NCI-H187 (cell line): ENCODE data around the gene RASA3.
"Not testable (repeated sequence)": the region's sequence is repeated elsewhere in the genome, so short reads cannot be mapped to it uniquely, and the experiment has no call there.

Source experiments
- DNase-seq, 2 experiments: peaks; one replicate each; lab custom pipeline; 2025; lab: John Stamatoyannopoulos, UW

Gene RASA3

DNA sequence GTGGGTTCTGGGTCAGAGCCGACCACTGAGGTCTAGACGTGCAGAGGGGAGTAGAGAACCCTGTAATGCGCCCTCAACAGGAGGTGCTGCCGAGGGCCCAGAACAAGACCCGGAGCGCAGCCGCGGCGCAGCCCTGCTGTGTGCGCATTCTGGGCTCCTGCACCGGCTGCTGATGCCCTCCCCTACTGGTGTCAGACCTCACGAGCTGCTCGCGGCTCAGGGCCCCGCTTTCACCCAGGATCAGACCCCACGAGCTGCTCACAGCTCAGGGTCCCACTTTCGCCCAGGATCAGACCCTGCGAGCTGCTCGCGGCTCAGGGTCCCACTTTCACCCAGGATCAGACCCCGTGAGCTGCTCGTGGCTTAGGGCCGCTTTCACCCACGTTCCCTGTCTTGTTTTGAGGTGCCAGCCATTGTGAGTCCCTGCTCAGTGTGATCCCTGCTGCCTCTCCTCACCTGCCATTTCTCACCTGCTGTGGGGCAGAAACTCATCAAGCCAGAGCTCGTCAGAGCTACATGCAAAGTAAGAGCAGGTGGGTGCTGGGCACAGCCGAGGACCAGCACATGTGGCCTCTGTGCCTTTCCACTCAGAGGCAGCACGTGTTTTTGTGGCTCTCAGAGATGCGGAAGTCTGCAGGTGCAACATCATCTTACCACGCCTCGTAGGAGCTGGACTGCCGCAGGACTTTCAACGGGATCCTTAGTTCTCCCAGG, 111.5 kb downstream of the RASA3 start:
- peak in 1 of 2 experiments; percentile 41 for DNase-seq

DNA sequence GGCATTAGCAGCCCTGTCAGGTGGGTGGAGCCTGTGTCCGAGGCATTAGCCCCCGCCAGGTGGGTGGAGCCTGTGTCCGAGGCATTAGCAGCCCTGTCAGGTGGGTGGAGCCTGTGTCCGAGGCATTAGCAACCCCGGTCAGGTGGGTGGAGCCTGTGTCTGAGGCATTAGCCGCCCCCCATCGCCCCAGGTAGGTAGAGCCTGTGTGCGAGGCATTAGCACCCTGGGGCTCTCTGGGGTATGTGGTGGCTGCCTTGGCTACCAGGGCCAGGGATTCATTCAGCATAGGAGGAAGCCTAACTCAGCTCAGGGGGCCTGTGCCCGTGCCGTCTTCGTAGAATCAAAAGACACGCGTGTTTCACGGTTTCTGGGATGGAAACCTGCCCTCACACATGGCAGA, 112.3 kb downstream of the RASA3 start:
- DNase-seq = not testable (repeated sequence)

DNA sequence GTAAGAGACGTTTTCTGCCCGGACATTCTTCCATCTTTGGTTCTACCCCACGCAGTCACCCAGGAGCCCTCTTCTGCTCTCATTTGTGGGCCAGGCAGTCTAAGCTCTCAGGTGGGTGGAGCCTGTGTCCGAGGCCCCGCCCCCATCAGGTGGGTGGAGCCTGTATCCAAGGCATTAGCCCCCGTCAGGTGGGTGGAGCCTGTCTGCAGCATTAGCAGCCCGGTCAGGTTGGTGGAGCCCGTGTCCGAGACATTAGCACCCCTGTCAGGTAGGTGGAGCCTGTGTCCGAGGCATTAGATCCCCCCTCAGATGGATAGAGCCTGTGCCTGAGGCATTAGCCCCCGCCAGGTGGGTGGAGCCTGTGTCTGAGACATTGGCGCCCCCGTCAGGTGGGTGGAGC, 113.1 kb downstream of the RASA3 start:
- DNase-seq = no peak

DNA sequence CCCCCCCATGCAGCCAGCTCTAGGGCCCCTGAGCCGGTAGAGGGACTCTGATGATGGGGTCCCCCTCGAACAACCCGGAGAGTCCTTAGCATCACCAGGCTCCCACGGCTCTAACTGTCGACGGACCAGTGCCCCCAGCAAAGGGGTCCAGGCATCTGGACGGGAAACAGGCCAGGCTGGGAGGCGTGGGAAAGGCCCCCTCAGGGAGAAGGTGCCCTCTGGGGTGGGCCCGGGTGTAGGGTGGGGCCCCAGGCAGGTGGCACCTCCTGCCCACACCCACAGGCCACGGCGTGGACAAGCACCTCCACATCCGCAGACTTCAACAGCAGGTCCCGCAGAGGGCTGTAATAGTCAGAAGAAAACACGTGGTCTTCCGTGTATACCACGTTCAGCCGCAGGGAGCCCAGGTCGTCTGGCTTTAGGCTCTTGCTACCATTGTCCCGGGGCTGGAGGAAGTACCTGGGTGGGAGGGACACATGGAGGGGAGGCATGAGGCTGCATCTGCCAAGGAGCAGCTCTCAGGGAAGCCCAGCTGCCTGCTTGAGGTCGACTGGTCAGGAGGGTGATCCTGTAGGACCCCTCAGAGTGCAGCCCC, 113.9 kb downstream of the RASA3 start:
- no peak for DNase-seq

DNA sequence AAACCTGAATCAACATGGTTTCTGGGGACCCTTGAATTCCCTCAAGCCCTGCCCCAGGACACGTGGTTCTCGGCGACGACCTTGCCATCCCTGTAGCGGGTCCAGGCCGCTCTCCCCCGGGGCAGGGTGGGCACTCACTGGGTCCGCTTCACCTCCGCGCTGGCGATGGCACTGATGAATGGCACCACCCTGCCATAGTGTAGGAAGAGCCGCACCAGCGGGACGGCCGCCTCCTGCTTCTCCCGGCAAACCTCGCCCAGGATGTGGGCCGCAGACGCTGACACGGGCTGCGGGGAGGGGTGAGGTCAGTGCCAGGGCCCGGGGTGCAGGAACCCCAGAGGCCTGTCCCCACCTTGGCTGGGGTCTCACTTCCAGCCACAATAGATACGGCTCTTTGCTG, 114.5 kb downstream of the RASA3 start:
- no peak for DNase-seq

DNA sequence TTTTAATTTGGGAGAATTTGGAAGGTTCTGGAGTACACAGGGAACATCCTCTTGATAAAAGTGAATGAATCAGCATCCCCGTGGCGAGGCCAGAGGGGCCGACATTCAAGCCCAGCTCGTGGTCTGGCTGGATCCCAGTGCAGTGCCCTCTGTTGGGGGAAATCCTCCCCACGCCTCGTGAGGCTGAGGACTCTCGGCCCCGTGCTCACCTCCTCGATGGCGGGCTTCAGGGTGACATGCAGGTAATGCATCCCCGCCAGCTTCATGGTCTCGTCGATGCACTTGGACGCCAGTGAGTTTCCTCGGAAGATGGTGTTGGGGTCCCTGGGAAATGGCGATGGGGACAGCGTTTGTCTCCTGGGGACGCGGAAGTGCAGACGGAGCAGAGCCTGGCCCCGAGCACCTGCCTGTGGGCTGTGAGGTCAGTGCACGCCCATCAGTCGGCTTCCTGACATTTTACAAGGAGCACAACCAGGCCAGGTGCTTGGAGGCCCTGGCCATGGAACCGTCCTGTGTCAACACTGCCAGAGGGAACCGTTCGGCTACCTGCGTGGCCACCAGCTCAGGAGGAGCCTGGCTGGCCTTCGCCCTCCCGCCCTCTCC, 115.3 kb downstream of the RASA3 start:
- DNase-seq = no peak

DNA sequence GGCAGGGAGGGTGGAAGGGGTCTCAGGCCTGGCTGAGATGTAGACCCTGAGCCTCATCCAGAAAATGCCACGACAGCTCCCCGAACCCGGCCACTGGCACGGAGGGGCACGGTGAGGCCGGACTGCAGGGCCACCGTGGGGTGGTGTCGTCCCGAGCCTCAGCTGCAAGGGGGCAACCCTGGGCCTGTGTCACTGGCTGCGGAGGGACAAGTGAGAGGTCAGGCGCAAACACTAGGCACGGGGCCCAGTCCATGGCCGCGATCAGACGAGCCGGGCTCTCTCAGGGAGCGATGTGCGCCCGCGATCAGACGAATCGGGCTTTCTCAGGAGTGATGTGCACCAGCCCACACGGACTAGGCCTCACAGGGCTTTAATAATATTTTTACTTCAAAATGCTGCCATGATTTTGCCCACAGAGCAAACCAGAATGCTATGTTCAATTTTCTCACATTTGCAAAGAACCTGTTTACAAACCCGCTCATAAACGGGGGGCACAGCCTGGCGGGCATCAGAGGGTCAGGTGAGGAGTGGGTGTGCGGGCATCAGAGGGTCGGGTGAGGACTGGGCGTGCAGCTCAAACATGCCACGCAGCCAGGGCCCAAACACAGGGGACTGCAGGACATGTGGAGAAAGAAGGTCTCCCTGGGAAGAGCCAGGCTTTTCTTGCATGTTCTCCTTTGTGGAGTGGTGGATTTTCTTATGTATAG, 115.9 kb downstream of the RASA3 start:
- no peak for DNase-seq

DNA sequence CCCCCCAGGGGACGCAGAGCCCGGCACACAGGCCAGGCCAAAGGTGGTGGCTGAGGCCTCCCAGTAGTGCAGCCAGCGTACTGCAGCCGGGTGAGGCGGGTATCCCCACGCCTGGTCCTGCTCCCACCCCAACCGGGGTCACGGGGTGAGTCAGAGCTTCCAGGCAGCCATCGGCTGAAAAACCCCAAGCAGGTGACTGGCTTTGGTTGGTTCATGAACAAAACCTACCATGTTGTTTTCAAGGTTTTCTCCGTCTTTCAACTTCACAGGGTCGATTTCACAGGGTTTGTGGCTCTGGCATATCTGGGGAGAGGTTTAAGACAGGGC, 116.5 kb downstream of the RASA3 start:
- no peak for DNase-seq

DNA sequence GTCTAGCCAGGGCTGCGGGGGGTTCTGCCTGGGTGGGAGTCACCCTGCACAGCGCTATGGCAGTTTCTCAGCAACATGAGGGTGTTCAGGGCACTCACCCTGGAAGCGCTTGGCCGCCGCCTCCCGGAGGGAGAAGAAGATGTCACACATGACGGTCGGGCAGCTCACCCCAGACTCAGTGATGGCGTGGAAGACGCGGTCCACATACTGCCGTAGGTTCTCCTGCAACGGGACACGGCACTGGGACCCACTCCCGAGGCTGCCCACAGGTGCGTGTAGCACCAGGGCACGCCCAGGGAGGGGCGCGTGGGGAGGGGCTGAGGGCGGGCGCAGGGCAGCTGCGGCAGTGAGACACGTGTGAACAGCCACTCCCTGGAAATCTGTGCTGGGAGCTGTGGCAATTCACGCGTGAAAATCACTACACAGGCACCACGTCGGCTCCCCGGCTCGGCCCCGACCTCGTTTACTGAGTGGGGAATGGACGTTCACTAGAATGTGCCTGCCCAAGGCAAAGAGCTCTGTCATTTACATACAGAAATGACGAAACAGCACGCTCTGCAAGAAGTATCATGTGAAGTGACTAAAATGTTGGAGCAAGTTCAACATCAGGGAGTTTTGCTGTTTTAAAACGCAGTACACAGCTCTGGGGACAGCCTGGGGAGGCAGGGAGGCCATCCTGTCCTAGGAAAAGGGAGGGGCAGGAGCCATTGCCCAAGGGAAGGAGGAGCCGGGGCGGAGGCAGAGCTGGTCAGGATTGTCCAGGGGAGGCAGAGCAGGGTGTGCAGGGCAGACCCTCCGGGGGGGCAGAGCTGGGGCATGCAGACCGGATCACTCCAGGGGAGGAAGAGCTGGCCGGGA, 117.1 kb downstream of the RASA3 start:
- no peak for DNase-seq

DNA sequence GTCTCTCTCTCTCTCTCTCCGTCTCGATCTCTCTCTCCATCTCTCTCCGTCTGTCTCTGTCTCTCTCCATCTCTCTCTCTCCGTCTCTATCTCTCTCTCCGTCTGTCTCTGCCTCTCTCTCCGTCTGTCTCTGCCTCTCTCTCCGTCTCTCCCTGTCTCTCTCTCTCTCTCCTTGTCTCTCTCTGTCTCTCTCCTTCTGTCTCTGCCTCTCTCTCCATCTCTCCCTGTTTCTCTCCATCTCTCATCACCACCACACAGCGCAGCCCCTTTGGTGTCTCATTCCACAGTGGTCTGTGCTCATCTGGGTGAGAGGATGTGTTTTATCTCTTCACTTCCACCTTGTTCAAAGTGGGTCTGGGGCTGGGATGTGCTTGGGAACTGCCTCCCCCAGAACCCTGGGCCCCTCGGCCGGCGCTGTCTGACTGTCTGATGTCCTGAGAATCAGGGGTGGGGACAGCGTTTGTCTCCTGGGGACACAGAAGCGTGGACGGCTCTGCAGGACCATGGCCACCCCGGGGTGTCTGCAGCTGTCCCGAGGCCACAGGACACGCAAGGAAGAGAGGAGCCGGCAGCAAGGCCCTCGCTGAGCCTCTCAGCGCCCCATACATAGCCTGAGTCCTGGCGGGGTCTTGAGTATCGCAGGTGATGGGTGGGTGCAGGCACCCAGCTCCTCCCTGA, 118.3 kb downstream of the RASA3 start:
- no peak for DNase-seq

DNA sequence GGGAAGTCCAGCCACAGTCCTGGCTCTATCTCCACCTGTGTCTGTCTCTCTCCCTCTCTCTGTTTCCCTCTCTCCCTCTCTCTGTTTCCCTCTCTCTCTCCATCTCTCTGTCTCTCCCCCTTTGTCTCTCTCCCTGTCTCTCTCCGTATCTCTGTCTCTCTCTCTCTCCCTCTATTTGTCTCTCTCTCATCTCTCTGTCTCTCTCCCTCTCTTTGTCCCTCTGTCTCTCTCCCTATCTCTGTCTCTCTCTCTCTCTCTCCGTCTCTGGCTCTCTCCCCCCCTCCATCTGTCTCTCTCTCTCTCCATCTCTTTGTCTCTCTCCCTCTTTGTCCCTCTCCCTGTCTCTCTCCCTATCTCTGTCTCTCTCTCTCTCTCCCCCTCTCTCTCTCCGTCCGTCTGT, 119.1 kb downstream of the RASA3 start:
- no peak for DNase-seq

DNA sequence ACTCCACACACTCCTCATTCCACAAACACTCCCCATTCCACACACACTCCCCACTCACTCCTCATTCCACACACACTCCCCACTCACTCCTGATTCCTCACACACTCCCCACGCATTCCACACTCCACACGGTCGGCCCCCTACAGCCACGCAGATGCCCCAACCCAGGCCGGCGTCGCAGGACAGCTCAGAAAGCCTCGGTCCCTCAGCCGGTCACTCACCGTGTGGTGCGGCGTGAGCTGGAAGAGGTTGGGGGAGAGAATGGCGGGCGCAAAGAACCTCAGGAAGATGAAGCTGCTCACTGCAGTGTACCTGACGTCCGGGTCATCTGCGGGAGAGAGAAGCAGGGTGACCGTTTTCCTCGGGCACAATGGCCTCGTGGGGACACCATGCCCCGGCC, 119.5 kb downstream of the RASA3 start:
- DNase-seq = no peak

DNA sequence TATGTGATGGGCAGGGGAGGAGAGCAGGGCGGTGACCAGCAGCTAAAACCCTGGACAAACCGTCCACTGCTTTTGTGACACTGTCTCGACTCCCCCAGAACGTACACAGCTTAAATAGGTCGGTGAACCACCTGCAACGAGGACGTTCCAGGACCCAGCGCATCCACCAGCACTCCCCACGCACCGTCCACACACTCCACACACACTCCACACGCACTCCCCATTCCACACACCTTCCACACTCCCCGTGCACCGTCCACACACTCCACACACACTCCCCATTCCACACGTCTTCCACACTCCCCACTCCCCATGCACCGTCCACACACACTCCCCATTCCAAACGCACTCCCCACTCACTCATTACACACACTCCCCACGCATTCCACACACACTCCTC, 120.3 kb downstream of the RASA3 start:
- DNase-seq = no peak

DNA sequence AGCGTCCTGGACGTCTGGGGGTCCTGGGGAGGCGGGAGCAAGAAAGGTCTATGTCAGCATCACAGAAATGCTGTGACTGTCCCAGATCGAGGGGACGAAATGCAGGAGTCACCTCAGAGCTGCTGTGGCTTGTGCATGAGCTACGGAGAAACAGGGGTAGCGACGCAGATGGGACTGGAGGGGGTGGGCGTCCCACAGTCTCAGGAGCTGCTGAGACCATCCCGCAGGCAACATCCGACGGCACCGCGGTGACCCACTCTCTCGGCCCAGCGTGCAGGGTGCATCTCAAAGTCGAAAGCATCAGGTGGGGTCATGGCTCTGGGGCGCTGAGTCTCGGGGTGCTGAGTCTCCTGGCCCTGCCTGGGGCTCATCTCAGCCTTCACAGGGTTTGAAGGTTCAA, 121.2 kb downstream of the RASA3 start:
- no peak for DNase-seq

DNA sequence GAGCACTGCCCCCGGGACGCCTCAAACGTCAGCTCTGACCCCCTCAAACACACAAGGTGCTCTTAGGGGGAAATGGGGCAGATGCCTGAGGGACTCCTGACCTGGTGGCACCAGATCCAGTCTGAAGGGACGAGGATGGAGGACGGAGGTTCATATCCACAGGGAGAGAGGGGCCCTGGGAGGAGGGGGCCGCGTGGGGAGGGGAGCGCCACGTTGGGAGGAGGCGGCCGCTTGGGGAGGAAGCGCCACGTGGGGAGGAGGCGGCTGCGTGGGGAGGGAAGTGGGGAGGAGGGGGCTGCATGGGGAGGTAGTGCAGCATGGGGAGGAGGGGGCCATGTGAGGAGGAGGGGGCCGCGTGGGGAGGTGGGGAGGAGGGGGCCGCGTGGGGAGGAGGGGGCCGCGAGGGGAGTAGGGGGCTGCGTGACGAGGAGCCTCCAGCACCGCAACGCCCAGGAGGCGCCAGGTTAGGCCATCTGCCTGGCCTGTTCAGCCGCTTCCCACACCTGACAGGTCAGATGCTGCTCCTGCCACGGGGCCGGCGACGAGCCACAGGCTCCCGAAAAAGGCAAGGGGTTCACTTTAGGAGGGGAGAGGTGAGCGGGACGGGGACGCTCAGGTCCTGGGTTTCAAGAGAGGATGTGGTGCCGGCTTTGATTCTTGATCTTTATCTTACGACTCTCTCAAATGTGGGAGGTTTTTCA, 121.9 kb downstream of the RASA3 start:
- DNase-seq = no peak

DNA sequence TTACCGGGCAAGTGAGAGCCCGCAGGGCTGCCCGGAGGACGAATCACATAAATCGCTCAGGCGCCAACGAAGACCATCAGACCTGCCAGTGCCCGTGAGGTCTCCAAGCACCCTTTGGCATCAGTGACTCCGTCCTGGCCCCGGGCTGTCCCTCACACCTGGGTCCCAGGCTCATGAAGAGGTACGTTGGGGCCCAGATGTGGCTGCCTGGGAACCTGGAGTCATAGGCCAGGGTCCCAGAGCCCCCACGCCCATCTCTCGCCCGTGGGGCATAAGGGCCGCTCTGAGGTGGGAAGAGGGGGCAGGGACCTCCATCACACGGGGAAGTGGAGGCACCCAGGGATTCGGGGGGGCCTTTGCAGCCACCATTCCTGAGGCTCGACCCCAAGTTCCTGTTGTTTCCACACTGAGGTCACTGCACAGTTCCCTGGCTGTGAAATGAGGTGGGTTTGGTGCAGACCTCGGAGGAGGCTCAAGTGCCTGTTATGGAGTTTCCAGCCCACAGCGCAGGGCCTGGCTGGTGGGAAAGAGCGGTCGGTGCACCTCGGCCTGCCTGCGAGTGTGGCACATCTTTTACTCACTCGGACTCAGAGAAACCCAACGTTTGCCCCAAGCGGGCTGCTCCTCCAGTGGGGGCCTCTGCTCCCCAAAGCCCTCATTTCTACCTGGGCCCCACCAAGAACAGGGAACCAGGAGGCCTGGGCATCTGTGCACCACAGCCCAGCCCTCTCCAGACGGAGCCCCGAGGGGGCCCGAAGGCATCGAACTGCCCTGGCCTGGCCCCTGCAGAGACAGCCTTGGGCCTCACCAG, 122.6 kb downstream of the RASA3 start:
- DNase-seq = no peak

DNA sequence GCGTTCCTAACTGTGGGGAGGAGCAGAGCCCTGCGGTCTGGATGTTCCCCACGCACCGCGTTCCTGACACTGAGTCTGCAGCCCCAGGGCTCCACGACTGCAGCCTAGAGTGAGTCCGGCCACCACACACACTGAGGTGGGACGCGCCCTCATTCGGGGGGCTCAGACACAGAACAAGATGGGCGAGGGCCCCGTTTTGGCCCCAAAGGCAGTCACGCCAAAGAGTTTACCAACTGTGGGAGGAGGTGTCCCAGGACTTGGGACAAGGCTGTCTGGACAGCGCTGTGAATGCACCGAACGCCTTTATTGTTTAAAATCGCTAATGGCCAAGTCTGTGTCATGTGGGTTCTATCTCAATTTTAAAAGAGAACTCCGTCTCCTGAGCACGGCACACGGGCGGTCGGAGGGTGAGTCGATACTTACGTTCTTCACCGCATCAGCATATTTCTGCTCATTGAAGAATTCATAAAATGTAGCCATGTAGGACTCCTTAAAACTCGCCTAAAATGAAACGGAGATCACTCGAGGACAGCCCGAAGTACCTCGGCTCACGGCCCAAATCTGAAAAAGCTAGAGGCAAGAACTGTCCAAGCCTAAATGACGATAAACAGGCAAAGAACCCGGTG, 123.3 kb downstream of the RASA3 start:
- no peak for DNase-seq

DNA sequence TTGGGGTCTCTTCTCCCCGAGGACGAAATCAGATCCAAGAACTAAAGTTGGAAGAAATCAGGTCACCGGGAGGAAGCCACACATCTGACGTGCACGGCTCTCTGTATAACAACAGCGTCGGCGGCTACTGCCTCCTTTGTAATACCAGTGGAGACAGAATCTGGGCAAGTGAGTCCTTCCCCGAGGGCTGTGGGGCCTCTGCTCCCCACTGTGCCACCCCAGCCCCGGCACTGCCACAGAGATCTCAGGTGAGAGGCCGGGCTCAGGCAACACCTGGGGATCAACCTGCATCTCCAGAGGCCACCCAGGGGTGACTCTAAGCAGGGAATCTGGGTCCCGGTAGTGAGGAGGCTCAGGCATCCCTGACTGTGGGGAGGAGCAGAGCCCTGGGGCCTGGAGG, 124.9 kb downstream of the RASA3 start:
- DNase-seq = no peak

DNA sequence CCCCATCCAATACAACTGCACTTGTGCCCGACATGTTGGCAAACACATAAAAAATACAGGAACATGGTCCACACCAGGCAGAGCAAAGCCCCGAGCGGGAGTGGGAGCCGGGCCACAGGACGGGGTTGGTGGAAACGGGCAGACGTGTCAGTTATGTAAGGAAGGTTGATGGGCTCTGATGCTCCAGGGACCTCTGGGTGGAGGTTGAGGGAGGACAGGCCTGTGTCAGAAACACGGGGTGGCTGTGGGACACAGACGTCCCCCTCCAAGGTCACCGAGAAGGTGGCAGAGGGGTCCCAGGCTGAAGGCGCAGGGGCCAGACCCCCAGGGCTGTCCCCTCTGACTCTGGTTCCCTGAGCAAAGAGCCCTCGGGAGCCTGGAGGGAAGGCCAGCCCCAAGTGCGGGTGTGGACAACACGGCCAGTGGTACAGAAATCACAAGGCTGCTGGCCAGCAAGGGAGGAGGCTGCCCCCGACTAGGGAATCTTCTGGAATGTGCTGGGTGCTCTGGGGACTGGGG, 127.2 kb downstream of the RASA3 start:
- DNase-seq = no peak
